GM13976 (cell line): ENCODE measurements around the gene CAMSAP1.

ENCODE experiments used
- DNase-seq: peaks from one replicate; pipeline ENCODE4 v3.0.0; 2012; ENCODE audit warnings: low spot score
- in situ Hi-C: fragments of 300-500 bp; cut with MboI; formaldehyde crosslinking; loops from one replicate; pipeline ENCODE4 v1.12.0; 2022; ENCODE audit warnings: low sequenced_read_pairs, mixed read lengths, inconsistent platforms; ENCODE audit not compliant: unreplicated experiment
- TF ChIP-seq, protein P1 (sequence below): IDR thresholded peaks from 2 replicates; pipeline ENCODE4 v1.5.1; 2012; ENCODE audit warnings: borderline replicate concordance, mild to moderate bottlenecking; ENCODE audit not compliant: insufficient read depth; ENCODE audit errors: extremely low read depth, missing control alignments, control extremely low read depth

Gene CAMSAP1

DNA sequence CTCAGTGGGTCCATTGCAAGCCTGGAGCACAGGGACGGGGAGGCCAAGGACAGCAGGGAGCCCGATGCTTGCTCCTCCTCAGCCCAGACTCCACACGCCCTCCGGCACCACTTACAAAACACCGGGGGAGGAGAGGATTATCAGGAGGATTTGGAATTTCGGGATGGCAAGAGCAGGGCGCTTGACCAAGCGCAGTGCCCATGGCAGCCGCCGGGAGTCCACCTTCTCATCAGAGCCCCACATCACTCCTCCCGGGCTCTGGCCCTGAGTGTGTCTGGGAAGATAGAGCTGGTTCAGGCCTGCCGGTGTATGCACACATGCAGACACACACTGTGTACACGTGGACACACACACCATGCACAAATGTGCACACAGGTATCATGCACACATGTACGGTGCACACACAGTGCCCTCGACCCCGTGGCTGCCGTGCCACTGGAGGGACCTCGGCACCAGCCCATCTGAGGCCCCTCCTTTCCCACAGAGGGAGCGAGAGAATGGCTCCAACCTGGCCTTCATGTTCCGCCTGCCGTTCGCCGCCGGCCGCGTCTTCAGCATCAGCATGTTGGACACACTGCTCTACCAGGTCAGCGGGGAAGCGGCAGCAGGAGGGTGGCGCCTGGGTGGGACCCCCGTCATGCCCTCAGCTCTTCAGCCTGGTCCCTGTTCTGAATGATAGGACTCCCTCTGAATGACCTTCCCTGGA lies 123.7 kb downstream of the CAMSAP1 start:
- TF ChIP-seq, protein P1, sequence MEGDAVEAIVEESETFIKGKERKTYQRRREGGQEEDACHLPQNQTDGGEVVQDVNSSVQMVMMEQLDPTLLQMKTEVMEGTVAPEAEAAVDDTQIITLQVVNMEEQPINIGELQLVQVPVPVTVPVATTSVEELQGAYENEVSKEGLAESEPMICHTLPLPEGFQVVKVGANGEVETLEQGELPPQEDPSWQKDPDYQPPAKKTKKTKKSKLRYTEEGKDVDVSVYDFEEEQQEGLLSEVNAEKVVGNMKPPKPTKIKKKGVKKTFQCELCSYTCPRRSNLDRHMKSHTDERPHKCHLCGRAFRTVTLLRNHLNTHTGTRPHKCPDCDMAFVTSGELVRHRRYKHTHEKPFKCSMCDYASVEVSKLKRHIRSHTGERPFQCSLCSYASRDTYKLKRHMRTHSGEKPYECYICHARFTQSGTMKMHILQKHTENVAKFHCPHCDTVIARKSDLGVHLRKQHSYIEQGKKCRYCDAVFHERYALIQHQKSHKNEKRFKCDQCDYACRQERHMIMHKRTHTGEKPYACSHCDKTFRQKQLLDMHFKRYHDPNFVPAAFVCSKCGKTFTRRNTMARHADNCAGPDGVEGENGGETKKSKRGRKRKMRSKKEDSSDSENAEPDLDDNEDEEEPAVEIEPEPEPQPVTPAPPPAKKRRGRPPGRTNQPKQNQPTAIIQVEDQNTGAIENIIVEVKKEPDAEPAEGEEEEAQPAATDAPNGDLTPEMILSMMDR, result no peak
- no peak for DNase-seq
- in situ Hi-C loops, result no loop called here

DNA sequence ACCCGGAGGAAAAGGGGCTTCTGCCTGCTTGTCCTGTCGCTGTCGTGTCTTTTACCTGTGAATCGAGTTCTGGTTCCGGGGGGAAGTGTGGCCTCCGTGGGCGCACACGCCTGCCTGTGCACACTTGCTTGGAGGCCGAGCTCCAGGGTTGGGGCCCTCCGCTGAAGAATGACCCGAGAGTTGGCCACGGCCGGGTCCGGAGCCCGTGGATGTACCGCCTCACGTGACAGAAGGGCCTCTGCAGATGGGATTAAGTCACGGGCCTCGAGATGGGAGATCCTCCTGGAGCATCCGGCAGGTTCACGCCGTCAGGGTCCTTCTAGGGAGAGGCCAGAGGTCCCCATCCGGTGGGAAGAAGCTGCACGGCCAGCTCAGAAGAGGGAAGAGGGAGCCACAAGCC lies 124.4 kb downstream of the CAMSAP1 start:
- no peak for DNase-seq
- TF ChIP-seq, protein P1, result no peak
- in situ Hi-C loops, result no loop called here

DNA sequence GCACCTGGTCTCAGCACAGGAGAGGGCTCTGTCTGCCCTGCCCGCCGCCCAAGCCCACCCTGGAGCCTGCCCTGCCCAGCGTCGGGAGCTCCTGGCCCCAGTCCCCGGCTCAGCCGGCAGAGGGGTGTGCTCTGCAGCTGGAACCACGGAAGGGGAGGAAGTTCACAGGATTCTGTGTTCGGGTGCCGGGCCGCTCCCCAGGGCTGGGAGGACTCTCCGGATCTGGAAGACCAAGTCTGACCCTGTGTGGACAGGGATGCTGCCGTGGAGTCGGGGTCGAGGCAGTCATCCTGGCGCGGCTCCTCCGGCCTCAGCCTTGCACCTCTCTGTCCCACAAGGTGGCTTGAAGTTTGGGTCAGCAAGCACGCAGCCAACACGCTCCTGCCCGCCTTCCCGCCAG lies 126.7 kb downstream of the CAMSAP1 start:
- in situ Hi-C loops, result no loop called here
- no peak for DNase-seq
- TF ChIP-seq, protein P1, result no peak

DNA sequence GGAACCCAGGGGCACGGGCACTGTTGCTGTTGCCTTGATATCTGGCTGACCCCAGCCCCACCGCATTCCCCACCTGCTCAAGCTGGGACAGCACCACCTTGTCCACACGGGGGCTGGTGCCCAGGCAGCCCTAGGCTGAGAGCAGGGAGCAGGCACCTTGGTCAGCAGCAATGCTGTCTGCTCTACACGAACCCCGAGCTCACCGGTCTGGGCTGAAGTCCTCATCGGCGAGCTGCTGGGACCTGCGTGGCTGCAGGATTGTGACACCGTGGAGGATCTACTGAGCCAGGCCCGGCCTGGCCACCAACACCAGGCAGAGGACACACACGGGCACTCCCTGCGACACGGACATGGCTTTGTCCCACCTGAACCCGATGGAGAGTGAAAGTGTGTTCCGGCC lies 127.3 kb downstream of the CAMSAP1 start:
- in situ Hi-C loops, result no loop called here
- TF ChIP-seq, protein P1, result no peak

DNA sequence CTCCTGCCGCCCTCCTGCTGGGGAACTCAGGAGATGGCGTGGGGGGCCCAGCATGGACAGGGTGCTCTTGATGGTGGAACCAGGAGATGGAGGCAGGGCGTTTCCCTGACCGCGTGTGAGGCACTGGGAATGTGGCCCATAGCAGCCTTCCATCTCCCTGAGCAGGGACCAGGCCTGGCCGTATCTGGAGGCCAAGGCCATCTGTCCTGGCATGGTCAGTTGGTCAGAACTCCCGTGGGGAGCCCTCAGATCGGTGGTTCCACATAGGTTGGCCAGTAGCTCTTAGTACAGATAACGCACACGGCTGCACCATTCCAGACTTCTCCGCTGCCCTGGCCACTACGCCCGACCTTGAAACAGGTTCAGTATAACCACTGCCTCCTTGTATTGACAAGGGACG lies 127.8 kb downstream of the CAMSAP1 start:
- TF ChIP-seq, protein P1, result no peak
- DNase-seq, result no peak
- in situ Hi-C loops, result no loop called here

More for the DNA sequence above, 127.3 kb downstream of the CAMSAP1 start:
- no peak for DNase-seq

DNA sequence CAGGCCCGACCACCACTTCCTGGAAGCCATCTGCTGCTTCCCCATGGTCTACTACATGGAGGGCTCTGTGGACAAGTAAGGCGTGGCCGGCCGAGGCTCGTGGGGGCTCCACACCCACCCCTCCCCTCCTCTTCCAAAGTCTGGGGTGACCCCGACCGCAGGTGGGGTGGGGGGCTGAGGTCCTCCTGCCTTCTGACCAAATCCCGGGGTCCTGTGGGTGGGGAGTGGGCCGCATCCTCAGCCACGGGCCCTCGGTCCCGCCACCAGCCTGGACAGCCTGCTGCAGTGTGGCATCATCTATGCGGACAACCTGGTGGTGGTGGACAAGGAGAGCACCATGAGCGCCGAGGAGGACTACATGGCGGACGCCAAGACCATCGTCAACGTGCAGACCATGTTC lies 128.9 kb downstream of the CAMSAP1 start:
- in situ Hi-C loops, result no loop called here
- no peak for DNase-seq
- TF ChIP-seq, protein P1, result no peak
